K562 (cell line): ENCODE data around the gene PFDN2.

Experiments
- L3MBTL2 ChIP-seq: fragments of 450-650 bp; IDR thresholded peaks from 2 replicates; pipeline ENCODE4 v1.6.1; 2016; ENCODE audit warnings: mild to moderate bottlenecking, moderate library complexity
- RAD21 ChIP-seq, 2 experiments: fragments of 250-450 bp in 1 of 2; fragments of 450-650 bp in 1 of 2; sonication (Bioruptor Pico) in 1 of 2; formaldehyde crosslinking in 1 of 2; IDR thresholded peaks in 1 of 2; conservative IDR thresholded peaks in 1 of 2; 2 replicates each; pipeline versions ENCODE4 v1.4.0 to v1.8.0; 2020 to 2022; ENCODE audit warnings: mild to moderate bottlenecking in 2 of 2, moderate library complexity in 1 of 2
- YY1 ChIP-seq, 3 experiments: IDR thresholded peaks; 2 replicates each; pipeline ENCODE4 v1.6.1; 2011; ENCODE audit warnings: low read length in 2 of 3, mild to moderate bottlenecking in 2 of 3, moderate library complexity in 2 of 3, borderline replicate concordance in 1 of 3, control low read depth in 1 of 3, low read depth in 1 of 3; ENCODE audit not compliant: insufficient read depth in 3 of 3, insufficient replicate concordance in 2 of 3, control insufficient read depth in 1 of 3, insufficient read length in 1 of 3; ENCODE audit errors: extremely low read depth in 1 of 3
- TF ChIP-seq, protein P1 (sequence below), 2 experiments: fragments of 450-650 bp; IDR thresholded peaks; 2 replicates each; pipeline ENCODE4 v1.6.1; 2016; ENCODE audit warnings: mild to moderate bottlenecking in 2 of 2, borderline replicate concordance in 1 of 2, low read depth in 1 of 2, moderate library complexity in 1 of 2

DNA sequence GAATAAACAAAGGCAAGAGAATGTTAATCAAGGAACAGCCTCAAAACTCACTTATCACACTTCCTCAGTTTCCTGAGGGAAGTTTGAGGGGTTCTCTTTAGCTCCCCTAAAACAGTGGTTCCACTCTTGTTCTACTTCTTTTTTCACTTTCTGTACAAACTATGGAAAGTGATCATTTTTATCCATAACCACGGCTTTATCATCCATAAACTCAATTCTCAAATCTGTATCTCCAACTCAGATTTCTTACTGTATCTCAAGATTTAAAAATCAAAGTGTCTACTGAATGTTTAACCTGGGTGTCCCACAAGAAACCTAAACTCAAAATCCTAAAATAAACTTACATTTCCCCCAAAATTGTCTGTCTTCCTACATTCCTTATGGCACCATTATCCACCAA, 3.9 kb downstream of the PFDN2 start:
- TF ChIP-seq, protein P1, sequence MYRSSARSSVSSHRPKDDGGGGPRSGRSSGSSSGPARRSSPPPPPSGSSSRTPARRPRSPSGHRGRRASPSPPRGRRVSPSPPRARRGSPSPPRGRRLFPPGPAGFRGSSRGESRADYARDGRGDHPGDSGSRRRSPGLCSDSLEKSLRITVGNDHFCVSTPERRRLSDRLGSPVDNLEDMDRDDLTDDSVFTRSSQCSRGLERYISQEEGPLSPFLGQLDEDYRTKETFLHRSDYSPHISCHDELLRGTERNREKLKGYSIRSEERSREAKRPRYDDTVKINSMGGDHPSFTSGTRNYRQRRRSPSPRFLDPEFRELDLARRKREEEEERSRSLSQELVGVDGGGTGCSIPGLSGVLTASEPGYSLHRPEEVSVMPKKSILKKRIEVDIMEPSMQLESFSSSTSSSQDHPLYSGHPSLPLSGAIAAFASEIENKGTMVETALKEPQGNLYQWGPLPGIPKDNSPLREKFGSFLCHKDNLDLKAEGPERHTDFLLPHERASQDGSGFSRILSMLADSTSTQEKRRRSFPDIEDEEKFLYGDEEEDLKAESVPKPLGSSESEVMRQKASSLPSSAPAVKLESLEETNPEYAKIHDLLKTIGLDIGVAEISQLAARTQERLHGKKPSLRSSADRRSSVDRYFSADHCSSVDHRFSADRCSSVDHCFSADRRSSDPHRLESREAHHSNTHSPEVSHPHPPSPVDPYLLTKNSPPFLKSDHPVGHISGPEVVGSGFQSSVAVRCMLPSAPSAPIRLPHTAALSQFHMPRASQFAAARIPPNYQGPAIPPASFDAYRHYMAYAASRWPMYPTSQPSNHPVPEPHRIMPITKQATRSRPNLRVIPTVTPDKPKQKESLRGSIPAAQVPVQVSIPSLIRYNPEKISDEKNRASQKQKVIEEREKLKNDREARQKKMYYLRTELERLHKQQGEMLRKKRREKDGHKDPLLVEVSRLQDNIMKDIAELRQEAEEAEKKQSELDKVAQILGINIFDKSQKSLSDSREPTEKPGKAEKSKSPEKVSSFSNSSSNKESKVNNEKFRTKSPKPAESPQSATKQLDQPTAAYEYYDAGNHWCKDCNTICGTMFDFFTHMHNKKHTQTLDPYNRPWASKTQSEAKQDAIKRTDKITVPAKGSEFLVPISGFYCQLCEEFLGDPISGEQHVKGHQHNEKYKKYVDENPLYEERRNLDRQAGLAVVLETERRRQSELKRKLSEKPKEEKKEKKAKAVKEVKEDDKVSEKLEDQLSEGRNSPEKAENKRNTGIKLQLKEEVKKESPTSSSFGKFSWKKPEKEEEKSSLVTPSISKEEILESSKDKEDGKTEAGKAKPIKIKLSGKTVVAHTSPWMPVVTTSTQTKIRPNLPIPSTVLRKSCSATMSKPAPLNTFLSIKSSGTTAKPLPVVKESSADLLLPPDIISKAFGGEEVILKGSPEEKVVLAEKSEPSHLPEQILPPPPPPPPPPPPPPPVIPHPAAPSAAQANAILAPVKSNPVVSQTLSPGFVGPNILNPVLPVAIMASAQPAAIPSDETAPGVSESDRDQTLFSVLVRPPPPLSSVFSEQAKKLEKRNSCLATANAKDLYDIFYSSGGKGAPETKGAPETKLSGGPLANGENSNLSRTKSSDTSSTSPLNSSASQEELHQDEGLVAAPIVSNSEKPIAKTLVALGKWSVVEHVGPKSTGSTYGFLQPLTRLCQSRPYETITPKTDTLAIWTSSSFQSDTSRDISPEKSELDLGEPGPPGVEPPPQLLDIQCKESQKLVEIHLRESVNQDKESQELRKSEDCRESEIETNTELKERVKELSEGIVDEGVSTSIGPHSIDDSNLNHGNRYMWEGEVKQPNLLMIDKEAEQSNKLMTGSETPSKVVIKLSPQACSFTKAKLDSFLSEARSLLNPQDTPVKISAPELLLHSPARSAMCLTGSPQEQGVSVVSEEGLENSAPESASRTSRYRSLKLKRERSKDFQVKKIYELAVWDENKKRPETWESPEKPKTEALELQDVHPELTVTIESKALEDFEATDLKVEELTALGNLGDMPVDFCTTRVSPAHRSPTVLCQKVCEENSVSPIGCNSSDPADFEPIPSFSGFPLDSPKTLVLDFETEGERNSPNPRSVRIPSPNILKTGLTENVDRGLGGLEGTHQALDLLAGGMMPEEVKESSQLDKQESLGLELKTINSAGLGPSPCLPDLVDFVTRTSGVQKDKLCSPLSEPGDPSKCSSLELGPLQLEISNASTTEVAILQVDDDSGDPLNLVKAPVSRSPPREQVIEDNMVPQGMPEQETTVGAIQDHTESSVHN (IDR thresholded peaks at IDR 0.05; ENCODE audit: borderline replicate concordance in 1 of 2, low read depth in 1 of 2), result no peak
- TF ChIP-seq YY1 (IDR thresholded peaks at IDR 0.05; ENCODE audit: borderline replicate concordance in 1 of 3, control insufficient read depth in 1 of 3, extremely low read depth in 1 of 3, insufficient read depth in 3 of 3, insufficient read length in 1 of 3, insufficient replicate concordance in 2 of 3, low read depth in 1 of 3, low read length in 2 of 3), result no peak
- TF ChIP-seq RAD21 (CRISPR knock-in tag; conservative IDR thresholded peaks at IDR 0.05 in 1 of 2, IDR thresholded peaks at IDR 0.05 in 1 of 2), result no peak
- no peak for TF ChIP-seq L3MBTL2
